ENCODE data around the gene WDR59. TPM values are rescaled to one million over a fixed set of nuclear protein-coding genes. Genes with fewer than 3 reads are reported as not detected.

The WDR59 gene
- polyA plus RNA-seq, 1 donor (not counting 4 experiments of a cell fraction or from before 2014, with no cell fraction given): 59.7 TPM

GRCh38 chr16:75025761-75026160 is 40.8 kb upstream of the WDR59 start:
- Histone ChIP-seq H3K4me1 (ENCODE audit: control insufficient read depth, extremely low read depth, insufficient read depth, low read length) (no peaks in the 10 kb centered on the region), H3K27me3 (ENCODE audit: control insufficient read depth, extremely low read depth, insufficient read depth, low read length) (no peaks in the 10 kb centered on the region), H3K9ac (ENCODE audit: control insufficient read depth, extremely low read depth, insufficient read depth, low read length) (no peak overlapping the region), H3K79me2 (ENCODE audit: control insufficient read depth, insufficient read depth, low read length) (peaks cover 27% of the 10 kb centered on the region), H3K27ac (ENCODE audit: control insufficient read depth, insufficient read depth, low read length) (no peak overlapping the region), H3K4me2 (ENCODE audit: control insufficient read depth, extremely low read depth, insufficient read depth, low read depth, low read length) (no peak overlapping the region), H2AFZ (ENCODE audit: control insufficient read depth, low read length) (no peak overlapping the region), H4K20me1 (ENCODE audit: control insufficient read depth, extremely low read depth, insufficient read depth, low read length) (no peaks in the 10 kb centered on the region), H3K9me3 (ENCODE audit: control insufficient read depth, low read depth, low read length) (peaks cover 3% of the 10 kb centered on the region), H3K36me3 (ENCODE audit: control insufficient read depth in 2 of 2, extremely low read depth in 1 of 2, insufficient read depth in 2 of 2, low read length in 2 of 2) (no peaks in the 10 kb centered on the region), H3K9me1 (ENCODE audit: control insufficient read depth, extremely low read depth, insufficient read depth, low read length) (no peaks in the 10 kb centered on the region), H3K4me3 (ENCODE audit: control insufficient read depth in 2 of 3, extremely low read depth in 1 of 3, insufficient read depth in 2 of 3, low read depth in 1 of 3, low read length in 3 of 3) (no peak overlapping the region)
- DNase-seq (ENCODE audit: low read depth, low spot score) (no peak), FAIRE-seq (no peak)
- TF ChIP-seq EZH2 (IDR thresholded peaks at IDR 0.05; ENCODE audit: low read length): no peak
- TF ChIP-seq CTCF (optimal IDR thresholded peaks at IDR 0.05 in 1 of 3, IDR thresholded peaks at IDR 0.05 in 1 of 3, conservative IDR thresholded peaks at IDR 0.05 in 1 of 3; ENCODE audit: extremely low read depth in 1 of 3, insufficient read depth in 2 of 3, low read length in 3 of 3): no peak
- dilution Hi-C loops (cut with MboI; ENCODE audit: extremely low pct_ligation_motif_present, low sequenced_read_pairs): no loop called here

- Histone ChIP-seq H3K9me1 (ENCODE audit: control insufficient read depth, extremely low read depth, insufficient read depth, low read length) (no peaks in the 10 kb centered on the region), H3K27ac (ENCODE audit: control insufficient read depth, insufficient read depth, low read length) (no peak overlapping the region)
Measured at GRCh38 chr16:75024594-75024993, 39.7 kb upstream of the WDR59 start.

More at GRCh38 chr16:75024594-75024993, 39.7 kb upstream of the WDR59 start:
- no peak for FAIRE-seq
- H3K4me2 ChIP-seq (ENCODE audit: control insufficient read depth, extremely low read depth, insufficient read depth, low read depth, low read length): no peak overlapping the region
- dilution Hi-C loops (cut with MboI; ENCODE audit: extremely low pct_ligation_motif_present, low sequenced_read_pairs): no loop called here
- no peaks in the 10 kb centered on the region for H3K27me3 ChIP-seq (ENCODE audit: control insufficient read depth, extremely low read depth, insufficient read depth, low read length)
- H3K4me1 ChIP-seq (ENCODE audit: control insufficient read depth, extremely low read depth, insufficient read depth, low read length): no peaks in the 10 kb centered on the region
- peaks cover 31% of the 10 kb centered on the region for H3K79me2 ChIP-seq (ENCODE audit: control insufficient read depth, insufficient read depth, low read length)
- H2AFZ ChIP-seq (ENCODE audit: control insufficient read depth, low read length): no peak overlapping the region
- TF ChIP-seq EZH2 (IDR thresholded peaks at IDR 0.05; ENCODE audit: low read length) (no peak), CTCF (optimal IDR thresholded peaks at IDR 0.05 in 1 of 3, IDR thresholded peaks at IDR 0.05 in 1 of 3, conservative IDR thresholded peaks at IDR 0.05 in 1 of 3; ENCODE audit: extremely low read depth in 1 of 3, insufficient read depth in 2 of 3, low read length in 3 of 3) (no peak)
- DNase-seq (ENCODE audit: low read depth, low spot score): no peak
- H3K9ac ChIP-seq (ENCODE audit: control insufficient read depth, extremely low read depth, insufficient read depth, low read length): no peak overlapping the region
- no peak overlapping the region for H3K4me3 ChIP-seq (ENCODE audit: control insufficient read depth in 2 of 3, extremely low read depth in 1 of 3, insufficient read depth in 2 of 3, low read depth in 1 of 3, low read length in 3 of 3)
- H3K9me3 ChIP-seq (ENCODE audit: control insufficient read depth, low read depth, low read length): peaks cover 3% of the 10 kb centered on the region
- H3K36me3 ChIP-seq (ENCODE audit: control insufficient read depth in 2 of 2, extremely low read depth in 1 of 2, insufficient read depth in 2 of 2, low read length in 2 of 2): no peaks in the 10 kb centered on the region
- no peaks in the 10 kb centered on the region for H4K20me1 ChIP-seq (ENCODE audit: control insufficient read depth, extremely low read depth, insufficient read depth, low read length)

Measured in keratinocyte (primary cell).